IMR-90 (cell line): ENCODE data around the gene FARS2. TPM values are rescaled to one million over a fixed set of nuclear protein-coding genes. Genes with fewer than 3 reads are reported as not detected.

Experiments used
- ATAC-seq: fragments of 200-7000 bp; cut with Tn5 transposase; 2 replicates; pipeline ENCODE4 v1.9.1; 2020; ENCODE audit warnings: low read depth, mild to moderate bottlenecking, moderate library complexity
- BruUV-seq: library from RNA; stranded (reverse); fragments of 400-500 nt; replicated peaks from 2 replicates; lab custom pipeline; 2021; lab: Mats Ljungman, UMichigan
- CTCF ChIA-PET: fragments of 300-600 bp; formaldehyde crosslinking; extraction: SDS; loops from one replicate; lab custom pipeline; 2021; ENCODE audit warnings: antibody characterized with exemption; lab: Yijun Ruan, JAX
- POLR2A ChIA-PET: fragments of 300-600 bp; sonication (Branson Sonifier 250); formaldehyde crosslinking; loops from one replicate; lab custom pipeline; 2022; ENCODE audit warnings: antibody characterized with exemption; ENCODE audit not compliant: unreplicated experiment; lab: Charles Lee
- DNase-seq: peaks from one replicate; pipeline ENCODE4 v3.0.0; 2013
- H2AFZ ChIP-seq: replicated peaks from 2 replicates; pipeline ENCODE3; 2013; ENCODE audit warnings: low read length, mild to moderate bottlenecking; ENCODE audit not compliant: poor library complexity
- H2AK5ac ChIP-seq: 2 replicates; pipeline ENCODE4 v1.6.1; 2013; ENCODE audit warnings: low read depth, low read length, inconsistent platforms
- H2AK9ac ChIP-seq: replicated peaks from 2 replicates; pipeline ENCODE3; 2013; ENCODE audit warnings: mild to moderate bottlenecking, low read depth, low read length, moderate library complexity; ENCODE audit not compliant: poor library complexity
- H2BK120ac ChIP-seq: 2 replicates; pipeline ENCODE4 v1.6.1; 2013; ENCODE audit warnings: low read depth, low read length, inconsistent platforms
- H2BK15ac ChIP-seq: 3 replicates; pipeline ENCODE4 v1.6.1; 2013; ENCODE audit warnings: low read depth, low read length, inconsistent platforms
- H2BK20ac ChIP-seq: 2 replicates; pipeline ENCODE4 v1.6.1; 2013; ENCODE audit warnings: low read depth, mild to moderate bottlenecking, inconsistent platforms, low read length, moderate library complexity
- H2BK5ac ChIP-seq: 2 replicates; pipeline ENCODE4 v1.6.1; 2013; ENCODE audit warnings: mild to moderate bottlenecking, low read depth, low read length, inconsistent platforms; ENCODE audit not compliant: poor library complexity, severe bottlenecking
- H3K14ac ChIP-seq: replicated peaks from 2 replicates; pipeline ENCODE4 v1.6.1; 2013; ENCODE audit warnings: low read depth, low read length, inconsistent platforms
- H3K18ac ChIP-seq: 2 replicates; pipeline ENCODE4 v1.6.1; 2013; ENCODE audit warnings: low read depth, low read length, control low read depth
- H3K23ac ChIP-seq: 2 replicates; pipeline ENCODE4 v1.6.1; 2013; ENCODE audit warnings: low read depth, low read length, inconsistent platforms
- H3K27ac ChIP-seq: 2 replicates; pipeline ENCODE4 v1.5.1; 2013; ENCODE audit warnings: mild to moderate bottlenecking, control low read depth, low read length; ENCODE audit not compliant: insufficient read depth
- H3K27me3 ChIP-seq: 2 replicates; pipeline ENCODE4 v1.6.1; 2013; ENCODE audit warnings: low read length; ENCODE audit not compliant: control insufficient read depth, insufficient read depth
- H3K36me3 ChIP-seq: 2 replicates; pipeline ENCODE4 v1.6.1; 2013; ENCODE audit warnings: low read length, mixed read lengths; ENCODE audit not compliant: control insufficient read depth, insufficient read depth
- H3K4ac ChIP-seq: 2 replicates; pipeline ENCODE4 v1.6.1; 2013; ENCODE audit warnings: low read depth, low read length, inconsistent platforms
- H3K4me1 ChIP-seq: 2 replicates; pipeline ENCODE4 v1.6.1; 2013; ENCODE audit warnings: low read length, mixed read lengths; ENCODE audit not compliant: control insufficient read depth, insufficient read depth
- H3K4me2 ChIP-seq: 2 replicates; pipeline ENCODE4 v1.6.1; 2013; ENCODE audit warnings: low read depth, mild to moderate bottlenecking, control low read depth, low read length, moderate library complexity
- H3K4me3 ChIP-seq: 2 replicates; pipeline ENCODE4 v1.5.1; 2013; ENCODE audit warnings: low read depth, mild to moderate bottlenecking, control low read depth, low read length, moderate library complexity; ENCODE audit not compliant: insufficient read depth
- H3K56ac ChIP-seq: 2 replicates; pipeline ENCODE4 v1.6.1; 2013; ENCODE audit warnings: low read length, inconsistent platforms; ENCODE audit not compliant: insufficient read depth; ENCODE audit errors: extremely low read depth
- H3K79me1 ChIP-seq, 2 experiments: 2 replicates each; pipeline ENCODE4 v1.6.1; 2013; ENCODE audit warnings: low read length in 2 of 2, inconsistent platforms in 1 of 2, low read depth in 1 of 2
- H3K9ac ChIP-seq: 2 replicates; pipeline ENCODE4 v1.6.1; 2013; ENCODE audit warnings: low read depth, low read length, control low read depth
- H3K9me1 ChIP-seq: 2 replicates; pipeline ENCODE4 v1.6.1; 2013; ENCODE audit warnings: low read length, inconsistent platforms; ENCODE audit not compliant: insufficient read depth
- H3K9me3 ChIP-seq: 2 replicates; pipeline ENCODE4 v1.6.1; 2013; ENCODE audit warnings: low read length; ENCODE audit not compliant: control insufficient read depth, insufficient read depth
- H4K20me1 ChIP-seq: 2 replicates; pipeline ENCODE4 v1.6.1; 2013; ENCODE audit warnings: low read length, inconsistent platforms; ENCODE audit not compliant: insufficient read depth
- H4K5ac ChIP-seq: 2 replicates; pipeline ENCODE4 v1.6.1; 2013; ENCODE audit warnings: mild to moderate bottlenecking, low read depth, low read length, control low read depth
- H4K8ac ChIP-seq, 2 experiments: 2 replicates each; pipeline ENCODE4 v1.6.1; 2013; ENCODE audit warnings: low read depth in 2 of 2, low read length in 2 of 2, control low read depth in 1 of 2, inconsistent platforms in 1 of 2
- H4K91ac ChIP-seq: 2 replicates; pipeline ENCODE4 v1.6.1; 2013; ENCODE audit warnings: low read depth, low read length, inconsistent platforms; ENCODE audit not compliant: insufficient read depth
- BHLHE40 ChIP-seq: fragments of 150-350 bp; IDR thresholded peaks from 2 replicates; pipeline ENCODE4 v1.6.1; 2016; ENCODE audit warnings: mild to moderate bottlenecking, low read depth, low read length
- CEBPB ChIP-seq: IDR thresholded peaks from 2 replicates; pipeline ENCODE4 v1.6.1; 2012; ENCODE audit warnings: low read depth, low read length, improper control_type of control experiment
- CHD1 ChIP-seq: IDR thresholded peaks from 2 replicates; pipeline ENCODE4 v1.6.1; 2012; ENCODE audit warnings: low read depth, low read length, improper control_type of control experiment
- FOS ChIP-seq: fragments of 150-350 bp; IDR thresholded peaks from 2 replicates; pipeline ENCODE4 v1.6.1; 2016; ENCODE audit warnings: low read depth, low read length
- MAZ ChIP-seq: IDR thresholded peaks from 2 replicates; pipeline ENCODE4 v1.6.1; 2012; ENCODE audit warnings: low read depth, mild to moderate bottlenecking, low read length, improper control_type of control experiment, moderate library complexity, borderline replicate concordance
- MXI1 ChIP-seq: IDR thresholded peaks from 2 replicates; pipeline ENCODE4 v1.6.1; 2012; ENCODE audit warnings: low read depth, mild to moderate bottlenecking, low read length, moderate library complexity, borderline replicate concordance
- NFE2L2 ChIP-seq: fragments of 150-350 bp; IDR thresholded peaks from 2 replicates; pipeline ENCODE4 v1.6.1; 2016; ENCODE audit warnings: low read depth, mild to moderate bottlenecking, low read length
- POLR2A ChIP-seq: IDR thresholded peaks from 2 replicates; pipeline ENCODE4 v1.6.1; 2012; ENCODE audit warnings: mild to moderate bottlenecking, low read depth, low read length
- RCOR1 ChIP-seq: IDR thresholded peaks from 2 replicates; pipeline ENCODE4 v1.6.1; 2012; ENCODE audit warnings: mild to moderate bottlenecking, low read length, improper control_type of control experiment; ENCODE audit not compliant: insufficient replicate concordance
- RFX5 ChIP-seq: IDR thresholded peaks from 2 replicates; pipeline ENCODE4 v1.8.0; 2012; ENCODE audit warnings: low read depth, mild to moderate bottlenecking, low read length, moderate library complexity
- SMC3 ChIP-seq: fragments of 150-350 bp; IDR thresholded peaks from 2 replicates; pipeline ENCODE4 v1.6.1; 2016; ENCODE audit warnings: low read depth, mild to moderate bottlenecking, antibody characterized with exemption, low read length, moderate library complexity
- WGBS, 2 experiments: methylation state at CpG; one replicate each; pipeline versions ENCODE4 v1.1.5 to v1.1.7; 2013; ENCODE audit warnings: missing lambda C conversion rate in 2 of 2; ENCODE audit not compliant: insufficient read length in 1 of 2; ENCODE audit errors: extremely low coverage in 2 of 2; 5-methylcytosine and 5-hydroxymethylcytosine counted together
- dilution Hi-C: fragments of 300-500 bp; cut with HindIII; formaldehyde crosslinking; loops from one replicate; pipeline ENCODE4 v1.14.3; 2018; ENCODE audit warnings: low sequenced_read_pairs; ENCODE audit not compliant: unreplicated experiment
- in situ Hi-C: fragments of 300-500 bp; cut with MboI; formaldehyde crosslinking; loops from 3 replicates; pipeline ENCODE4 v1.14.3; 2019; ENCODE audit warnings: low sequenced_read_pairs, inconsistent platforms, mixed read lengths
- intact Hi-C: fragments of 100-400 bp; cut with micrococcal nuclease; formaldehyde crosslinking; loops from 2 replicates; pipeline ENCODE4 v1.10.0; 2022
- polyA plus RNA-seq, 3 experiments: library from polyadenylated mRNA; depleted of rRNA; stranded (reverse); fragments of >200 nt; gene quantifications; 2 replicates each; pipeline ENCODE4 v1.2.3, GENCODE V29; 2012; ENCODE audit warnings: low replicate concordance in 1 of 3
- total RNA-seq: library from RNA; depleted of rRNA; stranded (reverse); fragments of >200 nt; gene quantifications from 2 replicates; pipeline ENCODE4 v1.2.3, GENCODE V29; 2012
- TF ChIP-seq, protein P1 (sequence below): fragments of 150-350 bp; IDR thresholded peaks from 2 replicates; pipeline ENCODE4 v1.6.1; 2016; ENCODE audit warnings: low read depth, mild to moderate bottlenecking, low read length, moderate library complexity, borderline replicate concordance
- TF ChIP-seq, protein P2 (sequence below): fragments of 150-350 bp; IDR thresholded peaks from 2 replicates; pipeline ENCODE4 v1.6.1; 2017; ENCODE audit warnings: mild to moderate bottlenecking, antibody characterized with exemption, low read length, low read depth

Gene FARS2
- total and polyA plus RNA-seq, 2 of the 4 experiments (the other 2 are of a cell fraction): 12.1 to 28.9 TPM

DNA sequence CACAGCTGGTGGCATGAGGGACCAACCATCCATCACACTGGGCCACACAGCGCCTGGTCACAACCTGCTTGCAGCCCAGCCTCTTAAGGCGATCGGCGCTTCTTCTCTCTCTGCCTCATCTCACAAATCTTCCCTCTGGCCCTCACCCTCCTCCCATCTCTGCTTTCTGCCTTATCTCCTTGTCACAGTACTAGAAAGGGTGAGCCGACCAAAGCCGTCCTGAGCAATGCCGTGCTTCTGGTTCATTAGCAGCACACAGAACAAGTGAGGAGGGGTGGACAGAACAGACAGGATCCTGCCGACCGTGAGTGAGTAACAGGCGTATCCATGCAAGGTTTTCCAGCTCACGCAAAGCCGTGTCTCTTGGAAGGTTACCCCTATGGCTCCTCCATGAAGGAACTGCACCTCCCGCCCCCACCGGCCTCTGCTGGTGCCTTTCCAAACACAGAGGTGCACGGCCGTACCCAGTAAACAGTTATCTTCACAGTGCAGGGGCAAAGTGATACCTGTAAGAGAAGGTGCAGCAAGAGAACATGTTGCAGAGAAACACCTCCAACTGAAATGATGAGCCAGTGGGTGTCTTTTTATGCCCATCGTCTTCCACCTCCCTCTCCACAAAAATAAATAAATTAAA is 331.7 kb downstream of the FARS2 start:
- no peak overlapping the region for H3K14ac ChIP-seq
- no peaks in the 10 kb centered on the region for H4K20me1 ChIP-seq
- no peak overlapping the region for H4K8ac ChIP-seq
- H3K9me3 ChIP-seq: no peaks in the 10 kb centered on the region
- no peak overlapping the region for H3K4me3 ChIP-seq
- H3K4ac ChIP-seq: no peak overlapping the region
- H3K27me3 ChIP-seq: no peaks in the 10 kb centered on the region
- no peak overlapping the region for H2BK20ac ChIP-seq
- DNase-seq (no peak), ATAC-seq (no peak)
- H3K18ac ChIP-seq: no peak overlapping the region
- TF ChIP-seq POLR2A: no peak
- TF ChIP-seq NFE2L2: no peak
- no peak for TF ChIP-seq RCOR1
- no peak for TF ChIP-seq CHD1
- TF ChIP-seq SMC3: no peak
- no peak for TF ChIP-seq FOS
- TF ChIP-seq, protein P1, sequence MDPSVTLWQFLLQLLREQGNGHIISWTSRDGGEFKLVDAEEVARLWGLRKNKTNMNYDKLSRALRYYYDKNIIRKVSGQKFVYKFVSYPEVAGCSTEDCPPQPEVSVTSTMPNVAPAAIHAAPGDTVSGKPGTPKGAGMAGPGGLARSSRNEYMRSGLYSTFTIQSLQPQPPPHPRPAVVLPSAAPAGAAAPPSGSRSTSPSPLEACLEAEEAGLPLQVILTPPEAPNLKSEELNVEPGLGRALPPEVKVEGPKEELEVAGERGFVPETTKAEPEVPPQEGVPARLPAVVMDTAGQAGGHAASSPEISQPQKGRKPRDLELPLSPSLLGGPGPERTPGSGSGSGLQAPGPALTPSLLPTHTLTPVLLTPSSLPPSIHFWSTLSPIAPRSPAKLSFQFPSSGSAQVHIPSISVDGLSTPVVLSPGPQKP: no peak
- no peak for TF ChIP-seq BHLHE40
- TF ChIP-seq, protein P2, sequence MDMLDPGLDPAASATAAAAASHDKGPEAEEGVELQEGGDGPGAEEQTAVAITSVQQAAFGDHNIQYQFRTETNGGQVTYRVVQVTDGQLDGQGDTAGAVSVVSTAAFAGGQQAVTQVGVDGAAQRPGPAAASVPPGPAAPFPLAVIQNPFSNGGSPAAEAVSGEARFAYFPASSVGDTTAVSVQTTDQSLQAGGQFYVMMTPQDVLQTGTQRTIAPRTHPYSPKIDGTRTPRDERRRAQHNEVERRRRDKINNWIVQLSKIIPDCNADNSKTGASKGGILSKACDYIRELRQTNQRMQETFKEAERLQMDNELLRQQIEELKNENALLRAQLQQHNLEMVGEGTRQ: no peak
- TF ChIP-seq RFX5: no peak
- TF ChIP-seq CEBPB: no peak
- no peak for TF ChIP-seq MAZ
- TF ChIP-seq MXI1: no peak
- H2AK5ac ChIP-seq: no peak overlapping the region
- no peak overlapping the region for H4K91ac ChIP-seq
- CTCF ChIA-PET: no interaction called here
- H3K9me1 ChIP-seq: no peaks in the 10 kb centered on the region
- dilution Hi-C loops: no loop called here
- no peak overlapping the region for H2AK9ac ChIP-seq
- WGBS, 2 experiments: no CpG with 5 or more reads among the region's 17 CpGs
- H3K79me1 ChIP-seq: no peaks in the 10 kb centered on the region; a peak in 1 of 4 replicates
- H3K9ac ChIP-seq: no peak overlapping the region
- intact Hi-C loops: no loop called here
- H2BK15ac ChIP-seq: no peak overlapping the region
- POLR2A ChIA-PET: no interaction called here
- in situ Hi-C loops: no loop called here
- no peak overlapping the region for H3K23ac ChIP-seq
- no peak overlapping the region for H4K5ac ChIP-seq
- H3K36me3 ChIP-seq: no peaks in the 10 kb centered on the region
- no peak overlapping the region for H2BK5ac ChIP-seq
- no TSS peak for BruUV-seq
- no peak overlapping the region for H3K56ac ChIP-seq
- no peak overlapping the region for H3K27ac ChIP-seq
- H2BK120ac ChIP-seq: no peak overlapping the region
- no peak overlapping the region for H2AFZ ChIP-seq
- H3K4me2 ChIP-seq: no peak overlapping the region
- no peaks in the 10 kb centered on the region for H3K4me1 ChIP-seq
